SK-N-SH (cell line): ENCODE data around the gene S100B.

Source experiments
- CTCF ChIP-seq: fragments of 200-600 bp; sonication (generic); IDR thresholded peaks from 2 replicates; pipeline ENCODE4 v1.6.1; 2017; ENCODE audit warnings: antibody characterized with exemption, mild to moderate bottlenecking, moderate library complexity
- EP300 ChIP-seq, 2 experiments: IDR thresholded peaks; 2 replicates each; pipeline versions ENCODE4 v1.4.0 to v1.6.1; 2012; ENCODE audit warnings: borderline replicate concordance in 1 of 2, low read depth in 1 of 2, low read length in 1 of 2
- FOXJ3 ChIP-seq: sonication (generic); formaldehyde crosslinking; IDR thresholded peaks from 2 replicates; pipeline ENCODE4 v1.5.1; 2020; ENCODE audit warnings: mild to moderate bottlenecking, missing genetic modification reagents
- JUND ChIP-seq: IDR thresholded peaks from 2 replicates; pipeline ENCODE4 v1.4.0; 2012
- MAX ChIP-seq: IDR thresholded peaks from 2 replicates; pipeline ENCODE4 v1.4.0; 2012; ENCODE audit warnings: low read depth
- MXI1 ChIP-seq: IDR thresholded peaks from 2 replicates; pipeline ENCODE4 v1.6.1; 2012; ENCODE audit warnings: mild to moderate bottlenecking, low read depth, low read length, improper control_type of control experiment
- POLR2AphosphoS5 ChIP-seq: IDR thresholded peaks from 2 replicates; pipeline ENCODE4 v1.6.1; 2012; ENCODE audit warnings: low read depth, low read length
- REST ChIP-seq: IDR thresholded peaks from 2 replicates; pipeline ENCODE4 v1.6.1; 2012; ENCODE audit warnings: mild to moderate bottlenecking, low read depth, low read length, moderate library complexity
- TAF1 ChIP-seq: IDR thresholded peaks from 2 replicates; pipeline ENCODE4 v1.6.1; 2012; ENCODE audit warnings: low read depth, mild to moderate bottlenecking, low read length, moderate library complexity, borderline replicate concordance
- YY1 ChIP-seq: IDR thresholded peaks from 2 replicates; pipeline ENCODE4 v1.4.0; 2012; ENCODE audit warnings: low read depth, mild to moderate bottlenecking

- no peak for TF ChIP-seq CTCF
- no peak for TF ChIP-seq FOXJ3 (CRISPR knock-in tag)
- no peak for TF ChIP-seq JUND
- TF ChIP-seq REST = no peak
- no peak for TF ChIP-seq MAX
- no peak for TF ChIP-seq TAF1
- no peak for TF ChIP-seq YY1
- no peak for TF ChIP-seq MXI1
- TF ChIP-seq EP300 (IDR thresholded peaks at IDR 0.05; ENCODE audit: borderline replicate concordance in 1 of 2, low read depth in 1 of 2, low read length in 1 of 2) = no peak
- TF ChIP-seq POLR2AphosphoS5 = no peak
These were observed 48.1 kb downstream of the S100B start for GRCh38 chr21:46556802-46557201.
